ENCODE measurements around the gene KRTAP10-4.

The KRTAP10-4 gene

DNA sequence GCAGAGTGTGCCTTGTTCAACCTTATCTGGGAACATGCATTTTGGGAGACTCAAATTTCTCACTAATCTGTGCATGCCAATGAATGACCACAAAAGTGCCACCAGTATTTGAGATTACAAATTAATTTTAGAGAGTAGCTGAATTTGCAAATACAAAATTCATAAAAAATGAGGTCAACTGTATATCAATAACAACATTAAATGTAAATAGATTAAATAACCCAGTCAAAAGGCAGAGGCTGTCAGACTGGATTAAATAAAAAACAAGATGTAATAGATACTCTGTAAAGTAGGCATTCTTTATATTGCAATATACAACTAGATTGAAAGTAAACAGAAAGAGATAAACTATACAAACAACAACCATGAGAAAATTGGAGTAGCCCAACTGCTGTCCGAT, 9.4 kb upstream of the KRTAP10-4 start:
- DNase-seq (ENCODE audit: low spot score), result no peak
- TF ChIP-seq, protein P1, sequence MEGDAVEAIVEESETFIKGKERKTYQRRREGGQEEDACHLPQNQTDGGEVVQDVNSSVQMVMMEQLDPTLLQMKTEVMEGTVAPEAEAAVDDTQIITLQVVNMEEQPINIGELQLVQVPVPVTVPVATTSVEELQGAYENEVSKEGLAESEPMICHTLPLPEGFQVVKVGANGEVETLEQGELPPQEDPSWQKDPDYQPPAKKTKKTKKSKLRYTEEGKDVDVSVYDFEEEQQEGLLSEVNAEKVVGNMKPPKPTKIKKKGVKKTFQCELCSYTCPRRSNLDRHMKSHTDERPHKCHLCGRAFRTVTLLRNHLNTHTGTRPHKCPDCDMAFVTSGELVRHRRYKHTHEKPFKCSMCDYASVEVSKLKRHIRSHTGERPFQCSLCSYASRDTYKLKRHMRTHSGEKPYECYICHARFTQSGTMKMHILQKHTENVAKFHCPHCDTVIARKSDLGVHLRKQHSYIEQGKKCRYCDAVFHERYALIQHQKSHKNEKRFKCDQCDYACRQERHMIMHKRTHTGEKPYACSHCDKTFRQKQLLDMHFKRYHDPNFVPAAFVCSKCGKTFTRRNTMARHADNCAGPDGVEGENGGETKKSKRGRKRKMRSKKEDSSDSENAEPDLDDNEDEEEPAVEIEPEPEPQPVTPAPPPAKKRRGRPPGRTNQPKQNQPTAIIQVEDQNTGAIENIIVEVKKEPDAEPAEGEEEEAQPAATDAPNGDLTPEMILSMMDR (IDR thresholded peaks at IDR 0.05; ENCODE audit: borderline replicate concordance, control extremely low read depth, extremely low read depth, insufficient read depth, missing control alignments), result no peak
- in situ Hi-C loops (cut with MboI; ENCODE audit: low sequenced_read_pairs, unreplicated experiment), result no loop called here

DNA sequence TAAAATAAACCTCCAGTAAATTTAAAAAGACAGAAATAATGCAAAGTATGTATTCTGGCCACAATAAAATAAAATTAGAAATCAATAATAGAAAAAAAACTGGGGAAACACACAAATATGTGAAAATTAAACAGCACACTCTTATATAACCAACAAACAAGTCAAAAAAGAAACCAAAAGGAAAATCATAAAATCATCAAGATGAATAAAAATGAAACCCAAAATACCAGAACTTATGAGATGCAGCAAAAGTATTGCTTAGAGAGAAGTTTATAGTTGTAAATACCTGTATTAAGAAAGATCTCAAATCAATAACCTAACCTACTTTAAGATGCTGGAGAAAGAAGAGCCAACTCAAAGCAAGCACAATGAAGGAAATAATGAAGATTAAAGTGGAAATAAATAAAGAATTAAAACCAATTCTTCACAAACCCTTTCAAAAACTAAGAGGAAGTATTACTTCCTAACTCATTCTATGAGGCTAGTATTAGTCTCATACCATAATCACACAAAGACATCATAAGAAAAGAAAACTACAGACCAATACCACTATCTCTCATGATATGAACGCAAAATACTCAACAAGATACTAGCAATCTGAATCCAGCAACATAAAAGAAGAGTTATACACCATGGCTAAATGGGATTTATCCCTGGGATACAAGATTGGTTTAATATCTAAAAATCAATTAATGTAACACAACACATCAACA, 8.5 kb upstream of the KRTAP10-4 start:
- in situ Hi-C loops (cut with MboI; ENCODE audit: low sequenced_read_pairs, unreplicated experiment), result no loop called here
- DNase-seq (ENCODE audit: low spot score), result no peak
- TF ChIP-seq, protein P1 (IDR thresholded peaks at IDR 0.05; ENCODE audit: borderline replicate concordance, control extremely low read depth, extremely low read depth, insufficient read depth, missing control alignments), result no peak

DNA sequence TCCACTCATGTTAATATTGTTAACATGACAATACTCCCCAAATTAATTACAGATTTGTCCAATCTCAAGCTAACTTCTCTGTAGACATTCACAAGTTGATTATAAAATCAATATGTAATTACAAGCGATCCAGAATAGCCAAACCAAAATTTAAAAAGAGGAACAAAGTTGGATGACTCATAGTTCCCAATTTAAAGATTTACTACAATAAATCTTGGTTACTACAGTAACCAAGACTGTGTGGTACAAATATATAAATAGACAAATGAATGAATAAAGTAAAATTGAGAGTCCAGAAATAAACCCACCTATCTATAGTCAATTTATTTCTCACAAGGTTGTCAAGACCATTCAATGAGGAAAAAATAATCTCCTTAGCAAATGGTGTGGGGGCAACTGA, 7.1 kb upstream of the KRTAP10-4 start:
- TF ChIP-seq, protein P1 (IDR thresholded peaks at IDR 0.05; ENCODE audit: borderline replicate concordance, control extremely low read depth, extremely low read depth, insufficient read depth, missing control alignments), result no peak
- in situ Hi-C loops (cut with MboI; ENCODE audit: low sequenced_read_pairs, unreplicated experiment), result no loop called here
- no peak for DNase-seq (ENCODE audit: low spot score)

DNA sequence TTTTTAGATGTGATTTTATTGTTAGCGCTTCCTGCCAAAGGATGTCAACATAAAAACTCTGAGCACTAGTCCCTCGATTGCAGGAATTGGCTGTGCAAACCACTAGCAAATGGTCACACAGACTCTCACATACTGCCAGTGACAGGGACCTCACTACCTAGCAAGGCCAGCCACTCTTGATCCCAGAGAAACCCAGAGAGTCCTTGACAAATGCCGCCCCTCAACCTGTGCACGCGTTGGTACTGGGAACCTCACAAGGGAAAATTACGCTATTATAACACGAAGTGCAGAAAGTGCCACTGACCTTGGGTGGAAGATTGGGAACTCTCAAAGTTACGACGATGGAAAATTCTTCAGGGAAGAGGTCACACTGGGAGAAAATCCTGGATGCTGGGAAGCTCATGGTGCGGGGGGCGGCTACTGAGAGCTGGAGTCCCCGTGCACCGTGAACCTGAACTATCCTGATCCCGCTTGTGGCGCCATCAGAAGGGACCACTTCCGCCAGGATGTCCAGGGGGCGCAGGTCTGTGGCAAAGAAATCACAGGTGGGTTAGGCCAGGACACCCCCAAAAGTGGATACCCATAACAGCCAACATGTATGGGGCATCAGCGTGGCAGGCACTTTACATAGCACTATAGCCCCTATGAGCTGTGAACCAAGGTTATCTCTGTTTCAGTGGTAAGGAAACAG, 5.9 kb upstream of the KRTAP10-4 start:
- TF ChIP-seq, protein P1 (IDR thresholded peaks at IDR 0.05; ENCODE audit: borderline replicate concordance, control extremely low read depth, extremely low read depth, insufficient read depth, missing control alignments), result no peak
- in situ Hi-C loops (cut with MboI; ENCODE audit: low sequenced_read_pairs, unreplicated experiment), result no loop called here
- DNase-seq (ENCODE audit: low spot score), result no peak

DNA sequence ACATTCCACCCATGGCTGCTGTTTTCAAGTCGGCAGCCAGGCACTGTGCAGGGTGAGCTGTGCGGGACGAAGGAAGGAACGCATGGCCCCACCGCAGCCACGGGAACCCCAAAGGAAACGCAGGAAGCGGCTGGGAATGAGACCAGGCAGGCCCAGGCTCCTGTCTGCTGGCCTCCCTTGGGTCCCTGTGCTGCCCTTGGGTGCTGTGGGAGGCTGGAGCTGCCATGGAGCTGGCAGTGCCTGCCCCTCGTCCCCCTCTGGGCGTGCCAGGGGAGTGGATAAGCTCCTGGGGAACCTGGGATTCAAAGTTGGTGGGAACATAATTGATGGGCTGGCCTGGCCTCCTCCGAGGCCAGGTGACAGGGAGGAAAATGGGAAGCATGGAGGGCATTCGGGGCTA, 5.3 kb upstream of the KRTAP10-4 start:
- no peak for DNase-seq (ENCODE audit: low spot score)
- TF ChIP-seq, protein P1 (IDR thresholded peaks at IDR 0.05; ENCODE audit: borderline replicate concordance, control extremely low read depth, extremely low read depth, insufficient read depth, missing control alignments), result no peak
- in situ Hi-C loops (cut with MboI; ENCODE audit: low sequenced_read_pairs, unreplicated experiment), result no loop called here

DNA sequence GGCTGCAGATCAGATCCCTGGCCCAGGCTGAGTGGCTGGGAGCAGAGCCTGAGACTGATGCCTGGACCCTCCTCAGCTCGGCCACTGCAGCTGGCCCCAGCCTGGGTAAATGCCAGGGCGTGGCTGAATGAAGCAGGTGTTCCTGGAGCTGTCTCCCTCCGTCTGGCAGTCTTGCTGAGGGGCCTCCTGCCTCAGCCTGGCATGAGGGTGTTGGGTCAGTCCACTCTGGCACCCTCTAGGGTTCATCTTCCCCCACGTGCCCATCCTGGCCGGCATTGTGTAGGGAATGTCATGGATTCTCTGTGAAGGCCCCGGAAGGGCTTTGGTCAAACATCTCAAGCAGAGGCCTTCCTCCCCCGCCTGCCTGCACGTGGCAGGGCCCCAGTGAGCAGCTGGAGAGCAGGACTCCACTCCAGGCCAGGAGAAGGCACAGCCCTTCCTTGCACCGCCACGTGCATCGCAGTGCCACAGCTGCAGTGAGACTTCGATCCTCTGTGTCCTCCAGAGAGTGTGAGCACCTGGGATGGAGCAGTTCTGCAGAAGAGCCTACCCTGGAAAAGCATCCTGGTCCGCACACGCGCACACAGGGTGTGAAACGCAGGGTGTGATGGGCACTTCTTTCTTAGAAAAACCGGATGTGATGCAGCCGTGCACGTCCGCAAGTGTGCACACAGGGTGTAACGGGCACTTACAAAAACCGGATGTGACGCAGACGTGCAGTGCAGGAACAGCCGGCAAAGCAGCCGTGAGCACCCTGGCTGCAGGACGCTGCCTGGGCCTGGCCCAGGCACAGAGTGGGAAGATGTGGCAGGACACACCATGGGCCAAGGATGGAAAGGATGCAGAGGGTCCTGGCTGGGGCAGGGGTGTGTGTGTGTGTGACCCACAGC, 4.6 kb upstream of the KRTAP10-4 start:
- DNase-seq (ENCODE audit: low spot score), result no peak
- TF ChIP-seq, protein P1 (IDR thresholded peaks at IDR 0.05; ENCODE audit: borderline replicate concordance, control extremely low read depth, extremely low read depth, insufficient read depth, missing control alignments), result no peak
- in situ Hi-C loops (cut with MboI; ENCODE audit: low sequenced_read_pairs, unreplicated experiment), result no loop called here
